K562 (cell line): ENCODE results near the gene KLHL35. TPM values are rescaled to one million over a fixed set of nuclear protein-coding genes. Genes with fewer than 3 reads are reported as not detected.

Source experiments
- ADNP ChIP-seq: fragments of 200-800 bp; sonication (Bioruptor generic); IDR thresholded peaks from 2 replicates; pipeline ENCODE4 v1.6.1; 2016; ENCODE audit warnings: missing genetic modification characterization, missing compliant biosample characterization
- E4F1 ChIP-seq: fragments of 250-450 bp; sonication (Bioruptor Pico); IDR thresholded peaks from 2 replicates; pipeline ENCODE4 v1.5.0; 2021; ENCODE audit warnings: mild to moderate bottlenecking, borderline replicate concordance
- FOXP4 ChIP-seq: sonication (generic); formaldehyde crosslinking; IDR thresholded peaks from 2 replicates; pipeline ENCODE4 v1.8.0; 2022; ENCODE audit warnings: mild to moderate bottlenecking, missing genetic modification reagents, borderline replicate concordance
- HNRNPK ChIP-seq: fragments of 200-400 bp; formaldehyde crosslinking; IDR thresholded peaks from one replicate; pipeline ENCODE4 v1.6.1; 2018; ENCODE audit warnings: mild to moderate bottlenecking, low read depth, low read length; ENCODE audit not compliant: poor library complexity, severe bottlenecking
- KDM1A ChIP-seq, 2 experiments: fragments of 450-650 bp; IDR thresholded peaks; 2 replicates each; pipeline ENCODE4 v1.6.1; 2016; ENCODE audit warnings: mild to moderate bottlenecking in 2 of 2
- PCBP1 ChIP-seq: fragments of 200-400 bp; formaldehyde crosslinking; IDR thresholded peaks from 2 replicates; pipeline ENCODE4 v1.6.1; 2018; ENCODE audit warnings: mild to moderate bottlenecking, low read depth, low read length; ENCODE audit not compliant: poor library complexity, severe bottlenecking
- RBM25 ChIP-seq: fragments of 200-400 bp; formaldehyde crosslinking; IDR thresholded peaks from 2 replicates; pipeline ENCODE4 v1.6.1; 2018; ENCODE audit warnings: low read length, low read depth, moderate library complexity; ENCODE audit not compliant: severe bottlenecking
- RCOR1 ChIP-seq, 2 experiments: IDR thresholded peaks; 2 replicates each; pipeline ENCODE4 v1.6.1; 2012; ENCODE audit warnings: low read depth in 2 of 2, low read length in 2 of 2, borderline replicate concordance in 1 of 2, improper control_type of control experiment in 1 of 2
- ZNF407 ChIP-seq: fragments of 450-650 bp; IDR thresholded peaks from 2 replicates; pipeline ENCODE4 v1.6.1; 2016; ENCODE audit warnings: low read depth
- polyA plus RNA-seq, 8 experiments: library from polyadenylated mRNA; depleted of rRNA in 4 of 8; stranded (reverse) in 5 of 8; unstranded in 3 of 8; fragments of >200 nt; fragmentation: Nextera tagmentation in 2 of 8; fragmentation: Illumina TruSeq in 1 of 8; extraction: Ambion mirVana in 2 of 8; extraction: Trizol in 1 of 8; gene quantifications; 2 replicates each; pipeline versions ENCODE4 v1.2.1 to v1.2.3, GENCODE V29; 2011 to 2014; ENCODE audit warnings: inconsistent platforms in 1 of 8, missing spikeins in 1 of 8
- total RNA-seq, 7 experiments: library from RNA; depleted of rRNA in 6 of 7; stranded (reverse); fragments of >200 nt in 6 of 7; fragmentation: Illumina TruSeq in 2 of 7; extraction: Trizol in 2 of 7; gene quantifications; 2 replicates each; pipeline versions ENCODE4 v1.2.1 to v1.2.3, GENCODE V29; 2011 to 2021; ENCODE audit warnings: low replicate concordance in 1 of 7

Gene KLHL35
- total and polyA plus RNA-seq, 9 of the 15 experiments (the other 6 are each of a cell fraction or from before 2014, with no cell fraction given), result not detected

GRCh38 chr11:75476739-75477613, 44.0 kb upstream of the KLHL35 start (continued):
- no peak for TF ChIP-seq FOXP4 (CRISPR knock-in tag)
- peak; percentile 47 to 79; a peak in 3 of 4 replicates for TF ChIP-seq KDM1A (IDR thresholded peaks at IDR 0.05)
- no peak for TF ChIP-seq ZNF407
- peak; percentile 56 for TF ChIP-seq RBM25
- TF ChIP-seq ADNP (tag), result peak; percentile 70; the same call in 1 of the 2 replicates
- 0 out of 4 replicates have a peak, but pooled peaks of 1 of the 2 experiments have one; percentile 31 for TF ChIP-seq RCOR1 (IDR thresholded peaks at IDR 0.05; ENCODE audit: borderline replicate concordance in 1 of 2, low read depth in 2 of 2, low read length in 2 of 2)
- TF ChIP-seq HNRNPK, result no peak
- no peak for TF ChIP-seq E4F1
- TF ChIP-seq PCBP1, result no peak
